NCI-H510A (cell line): Measurements from ENCODE around the gene ZNF248.
"Not testable (repeated sequence)": the region's sequence is repeated elsewhere in the genome, so short reads cannot be mapped to it uniquely, and the experiment has no call there.

ENCODE experiments used
- DNase-seq: peaks from one replicate; lab custom pipeline; 2025; lab: John Stamatoyannopoulos, UW

Gene ZNF248

GRCh38 chr10:37739181-37739580, 118.2 kb downstream of the ZNF248 start:
- no peak for DNase-seq

DNA sequence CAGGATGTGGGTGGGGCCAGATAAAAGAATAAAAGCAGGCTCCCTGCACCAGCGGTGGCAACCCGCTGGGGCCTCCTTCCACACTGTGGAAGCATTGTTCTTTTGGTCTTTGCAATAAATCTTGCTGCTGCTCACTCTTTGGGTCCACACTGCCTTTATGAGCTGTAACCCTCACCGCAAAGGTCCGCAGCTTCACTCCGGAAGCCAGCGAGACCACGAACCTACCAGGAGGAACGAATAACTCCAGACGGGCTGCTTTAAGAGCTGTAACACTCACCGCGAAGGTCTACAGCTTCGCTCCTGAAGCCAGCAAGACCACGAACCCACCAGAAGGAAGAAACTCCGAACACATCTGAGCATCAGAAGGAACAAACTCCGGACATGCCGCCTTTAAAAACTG, 119.2 kb downstream of the ZNF248 start:
- not testable (repeated sequence) for DNase-seq

DNA sequence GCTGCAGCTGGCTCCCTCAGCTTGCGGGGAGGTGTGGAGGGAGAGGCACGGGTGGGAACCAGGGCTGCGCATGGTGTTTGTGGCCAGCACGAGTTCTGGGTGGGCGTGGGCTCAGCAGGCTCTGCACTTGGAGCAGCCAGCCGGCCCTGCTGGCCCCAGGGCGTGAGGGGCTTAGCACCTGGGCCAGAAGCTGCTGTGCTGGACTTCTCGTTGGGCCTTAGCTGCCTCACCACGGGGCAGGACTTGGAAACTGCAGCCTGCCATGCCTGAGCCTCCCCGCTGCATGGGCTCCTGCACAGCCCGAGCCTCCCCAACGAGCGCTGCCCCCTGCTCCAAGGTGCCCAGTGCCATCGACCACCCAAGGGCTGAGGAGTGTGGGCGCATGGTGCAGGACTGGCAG, 120.1 kb downstream of the ZNF248 start:
- no peak for DNase-seq

DNA sequence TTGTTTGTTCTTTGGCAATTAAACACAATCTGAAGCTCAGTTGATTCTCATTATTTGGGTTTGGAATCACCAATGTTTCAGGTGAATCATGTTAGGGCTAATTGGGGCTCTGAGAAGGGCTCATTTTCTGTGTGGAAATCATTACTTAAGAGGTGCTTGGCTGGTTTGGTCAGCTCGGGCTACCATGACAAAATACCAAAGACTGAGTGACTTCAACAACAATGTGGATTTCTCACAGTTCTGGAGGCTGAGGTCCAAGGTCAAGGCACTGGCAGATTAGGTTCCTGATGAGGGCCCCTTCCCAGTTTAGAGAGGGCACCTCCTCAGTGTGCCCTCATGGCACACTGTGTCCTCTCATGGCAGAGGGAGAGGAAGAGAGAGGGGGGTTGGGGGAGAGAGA, 121.3 kb downstream of the ZNF248 start:
- DNase-seq: no peak

DNA sequence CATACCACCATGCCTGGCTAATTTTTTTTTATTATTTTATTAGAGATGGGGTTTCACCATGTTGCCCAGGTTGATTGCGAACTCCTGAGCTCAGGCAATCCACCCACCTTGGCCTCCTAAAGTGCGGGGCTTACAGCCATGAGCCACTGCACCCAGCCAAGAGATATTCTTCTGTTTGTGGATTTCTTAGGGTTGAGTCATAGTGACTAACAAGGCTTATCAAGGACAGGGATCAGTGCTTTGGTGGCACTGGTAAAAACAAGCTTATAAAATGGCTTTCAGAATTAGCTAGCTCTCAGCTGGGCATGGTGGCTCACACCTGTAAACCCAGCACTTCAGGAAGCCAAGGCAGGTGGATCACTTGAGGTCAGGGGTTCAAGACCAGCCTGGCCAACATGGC, 122.4 kb downstream of the ZNF248 start:
- DNase-seq: no peak
